GM18951 (cell line): ENCODE results near the gene COL24A1.
"Not testable (repeated sequence)": the region's sequence is repeated elsewhere in the genome, so short reads cannot be mapped to it uniquely, and the experiment has no call there.

ENCODE experiments used
- POLR2A ChIP-seq: IDR thresholded peaks from 4 replicates; pipeline ENCODE4 v1.6.1; 2011; ENCODE audit warnings: mild to moderate bottlenecking; ENCODE audit not compliant: insufficient read length, insufficient read depth; ENCODE audit errors: extremely low read depth
- in situ Hi-C: fragments of 300-500 bp; cut with MboI; formaldehyde crosslinking; loops from one replicate; pipeline ENCODE4 v1.12.0; 2022; ENCODE audit warnings: low sequenced_read_pairs, mixed read lengths, inconsistent platforms; ENCODE audit not compliant: unreplicated experiment

Gene COL24A1

GRCh38 chr1:85818371-85818770 is 338.2 kb downstream of the COL24A1 start:
- in situ Hi-C loops: no loop called here
- no peak for TF ChIP-seq POLR2A

DNA sequence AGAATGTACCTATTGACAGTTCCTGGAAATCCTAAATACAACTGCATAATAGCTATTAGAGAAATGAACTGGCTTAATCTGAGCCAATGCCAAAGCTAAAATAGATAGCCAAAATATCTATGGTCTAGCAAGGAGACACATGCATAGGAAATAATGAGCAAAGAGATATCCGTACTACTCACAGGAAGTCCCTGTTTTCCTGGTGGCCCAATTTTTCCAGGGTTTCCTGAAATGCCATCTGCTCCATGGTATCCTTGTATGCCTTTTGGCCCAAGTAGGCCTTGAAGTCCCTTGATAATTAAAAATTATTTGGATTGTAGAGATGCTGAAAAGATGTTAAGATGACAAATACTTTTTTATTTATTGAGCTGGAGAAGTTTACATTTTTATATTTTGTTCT is 340.0 kb downstream of the COL24A1 start:
- in situ Hi-C loops: no loop called here
- no peak for TF ChIP-seq POLR2A

- no peak for TF ChIP-seq POLR2A
- in situ Hi-C loops: no loop called here
These were observed 340.7 kb downstream of the COL24A1 start for GRCh38 chr1:85815906-85816305.

DNA sequence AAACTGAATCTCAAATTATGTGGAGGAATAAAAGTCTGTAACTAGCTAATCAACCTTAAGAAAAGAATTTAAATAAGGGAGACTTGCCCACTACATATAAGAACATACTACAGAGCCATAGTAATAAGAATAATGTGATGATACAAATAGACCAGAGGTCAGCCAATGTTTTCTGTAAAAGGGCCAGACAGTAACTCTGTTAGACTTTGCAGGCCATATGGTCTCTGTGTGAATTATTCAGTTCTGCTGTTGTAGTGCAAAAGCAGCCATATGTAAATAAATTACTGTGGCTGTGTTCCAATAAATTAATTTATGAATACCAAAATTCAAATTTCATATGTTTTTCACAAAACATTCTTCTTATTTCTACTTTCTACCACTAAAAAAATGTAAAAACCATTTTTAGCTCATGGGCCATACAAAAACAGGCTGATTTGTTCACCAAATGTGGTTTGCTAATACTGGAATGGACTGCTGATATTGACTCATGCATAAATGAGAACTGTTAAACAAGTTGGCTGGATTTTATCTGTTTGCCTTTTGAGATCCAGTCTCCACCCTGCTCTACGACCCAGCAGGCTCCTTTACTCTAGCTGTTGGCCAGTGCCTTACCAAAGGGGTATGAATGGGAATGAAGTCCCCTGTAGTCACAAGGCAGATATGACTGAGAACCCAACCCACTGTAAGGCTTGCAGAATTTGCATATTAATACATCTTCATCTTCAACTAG is 350.2 kb downstream of the COL24A1 start:
- in situ Hi-C loops: no loop called here

DNA sequence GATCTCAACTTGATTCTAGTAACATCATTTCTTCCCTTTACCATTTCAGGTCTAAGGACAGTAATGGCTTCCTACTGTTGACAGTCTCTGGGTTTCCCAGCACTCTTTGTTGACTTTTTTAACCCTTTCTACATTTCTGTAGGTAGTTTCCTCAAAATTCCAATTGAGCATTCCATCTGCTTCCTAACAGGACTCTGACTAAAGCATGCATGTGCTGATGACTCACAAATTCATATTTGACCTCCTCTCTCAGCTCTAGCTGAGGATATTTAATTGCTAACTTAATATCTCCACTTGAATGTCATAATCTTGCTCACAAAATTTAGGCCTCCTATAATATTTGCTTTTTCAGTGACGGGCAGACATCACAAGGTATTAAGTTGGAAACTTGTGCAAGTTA is 355.1 kb downstream of the COL24A1 start:
- TF ChIP-seq POLR2A: no peak

More for the DNA sequence above, 350.2 kb downstream of the COL24A1 start:
- no peak for TF ChIP-seq POLR2A

DNA sequence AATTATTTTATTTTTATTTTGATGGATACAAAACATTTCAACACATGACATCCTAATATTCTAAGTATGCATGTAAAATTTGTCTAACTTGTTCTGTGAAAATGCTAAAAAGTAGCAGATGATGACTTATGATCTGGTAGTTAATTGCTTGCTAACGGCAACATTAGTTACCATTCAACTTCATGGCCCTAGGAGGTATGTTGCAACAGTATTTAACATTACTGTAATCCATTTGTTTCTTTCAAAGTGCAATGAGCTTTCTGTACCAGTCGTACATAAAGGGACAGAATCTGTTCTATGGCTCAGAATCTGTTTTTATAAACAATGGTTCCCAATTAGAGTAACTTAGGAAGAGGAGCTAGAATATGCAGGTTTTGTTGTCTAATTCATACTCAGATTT is 356.8 kb downstream of the COL24A1 start:
- no peak for TF ChIP-seq POLR2A
- in situ Hi-C loops: no loop called here

More for the DNA sequence above, 355.1 kb downstream of the COL24A1 start:
- in situ Hi-C loops: no loop called here

GRCh38 chr1:85798419-85798818 is 358.2 kb downstream of the COL24A1 start:
- in situ Hi-C loops: no loop called here

DNA sequence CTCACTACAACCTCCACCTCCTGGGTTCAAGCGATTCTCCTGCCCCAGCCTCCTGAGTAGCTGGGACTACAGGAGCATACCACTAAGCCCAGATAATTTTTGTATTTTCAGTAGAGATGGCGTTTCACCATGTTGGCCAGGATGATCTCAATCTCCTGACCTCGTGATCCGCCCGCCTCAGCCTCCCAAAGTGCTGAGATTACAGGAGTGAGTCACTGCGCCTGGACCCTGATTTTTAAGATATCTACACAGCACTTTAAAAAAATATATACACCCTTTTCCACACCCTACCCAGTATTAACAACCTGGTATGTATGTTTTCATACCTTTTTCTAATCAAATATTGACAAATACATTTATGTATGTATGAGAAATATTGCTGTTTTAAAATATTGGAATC is 379.6 kb downstream of the COL24A1 start:
- in situ Hi-C loops: not testable (repeated sequence)

More at GRCh38 chr1:85798419-85798818, 358.2 kb downstream of the COL24A1 start:
- TF ChIP-seq POLR2A: no peak

- no peak for TF ChIP-seq POLR2A
- in situ Hi-C loops: no loop called here
These were observed 393.8 kb downstream of the COL24A1 start for GRCh38 chr1:85762804-85763203.

- in situ Hi-C loops: no loop called here
- TF ChIP-seq POLR2A: no peak
These were observed 399.7 kb downstream of the COL24A1 start for GRCh38 chr1:85756864-85757263.

DNA sequence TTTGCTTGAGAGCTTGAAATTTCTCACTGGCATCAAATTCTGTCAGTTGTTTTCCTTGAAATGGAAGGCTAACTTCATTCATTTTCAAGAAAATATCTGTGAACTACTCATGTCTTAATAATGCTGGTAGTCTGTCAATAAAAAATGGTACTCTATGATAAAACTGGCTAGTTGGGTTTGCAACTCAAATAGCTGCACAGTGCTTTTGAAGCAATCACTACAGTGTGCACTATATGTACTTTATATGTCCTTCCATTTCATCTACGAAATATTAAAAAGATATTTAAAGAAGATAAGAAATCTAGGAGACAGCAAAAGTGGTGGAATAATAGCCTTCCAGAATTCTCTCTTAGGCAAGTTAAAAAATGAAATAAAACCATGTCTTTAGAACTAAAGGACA is 408.5 kb downstream of the COL24A1 start:
- in situ Hi-C loops: no loop called here
- TF ChIP-seq POLR2A: no peak

- in situ Hi-C loops: no loop called here
- no peak for TF ChIP-seq POLR2A
These were observed 409.8 kb downstream of the COL24A1 start for GRCh38 chr1:85746777-85747176.

GRCh38 chr1:85743814-85744213 is 412.8 kb downstream of the COL24A1 start:
- in situ Hi-C loops: no loop called here
- no peak for TF ChIP-seq POLR2A

DNA sequence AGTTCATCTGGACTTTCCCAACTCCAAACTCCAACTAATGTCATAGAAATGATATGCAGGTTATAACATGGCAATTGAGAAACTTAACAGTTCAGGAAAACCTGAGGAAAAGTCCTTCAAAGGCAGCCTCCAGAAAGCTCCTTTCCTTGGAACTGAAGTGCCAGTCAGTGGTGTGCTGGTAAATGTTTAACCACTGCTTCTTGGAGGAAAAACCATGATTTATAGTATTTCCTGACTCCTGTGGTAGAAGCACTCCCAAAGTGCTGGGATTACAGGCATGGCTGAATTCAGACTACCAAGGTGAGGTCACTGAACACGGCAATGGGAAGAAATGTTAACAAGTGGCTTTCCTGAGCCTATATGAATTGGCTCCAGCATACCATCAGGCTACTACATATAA is 421.6 kb downstream of the COL24A1 start:
- TF ChIP-seq POLR2A: no peak

More for the DNA sequence above, 421.6 kb downstream of the COL24A1 start:
- in situ Hi-C loops: no loop called here
